ENCODE data around the gene GALNT2.

GALNT2 gene

DNA sequence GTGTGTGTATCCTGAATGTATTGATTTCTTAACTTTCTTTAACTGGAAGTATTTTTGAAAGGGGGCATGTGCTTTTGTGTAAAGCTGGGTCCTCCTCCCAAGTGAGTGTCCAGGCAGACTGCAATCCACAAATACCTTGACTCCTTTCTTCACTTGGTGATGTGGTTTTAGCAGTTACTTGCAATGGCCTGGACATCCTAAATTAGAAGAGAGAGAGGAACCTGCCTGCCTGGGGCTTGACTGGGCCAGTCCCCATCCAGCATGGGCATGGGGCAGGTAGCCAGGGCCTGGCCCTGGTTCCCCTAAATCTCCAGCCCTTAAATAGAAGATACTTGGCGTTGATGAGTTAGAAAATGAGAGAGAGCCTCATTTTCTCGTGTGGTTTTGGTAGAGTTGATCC, 199.4 kb downstream of the GALNT2 start:
- TF ChIP-seq SIN3A (IDR thresholded peaks at IDR 0.05; ENCODE audit: borderline replicate concordance, insufficient read depth, low read length) (no peak), TAF1 (IDR thresholded peaks at IDR 0.05; ENCODE audit: borderline replicate concordance, insufficient read depth, low read length) (no peak), POLR2AphosphoS5 (IDR thresholded peaks at IDR 0.05; ENCODE audit: low read depth, low read length) (no peak), FOXP2 (optimal IDR thresholded peaks at IDR 0.05; ENCODE audit: borderline replicate concordance, extremely low read depth, extremely low read length, insufficient read depth) (no peak)
- TF ChIP-seq, protein P1, sequence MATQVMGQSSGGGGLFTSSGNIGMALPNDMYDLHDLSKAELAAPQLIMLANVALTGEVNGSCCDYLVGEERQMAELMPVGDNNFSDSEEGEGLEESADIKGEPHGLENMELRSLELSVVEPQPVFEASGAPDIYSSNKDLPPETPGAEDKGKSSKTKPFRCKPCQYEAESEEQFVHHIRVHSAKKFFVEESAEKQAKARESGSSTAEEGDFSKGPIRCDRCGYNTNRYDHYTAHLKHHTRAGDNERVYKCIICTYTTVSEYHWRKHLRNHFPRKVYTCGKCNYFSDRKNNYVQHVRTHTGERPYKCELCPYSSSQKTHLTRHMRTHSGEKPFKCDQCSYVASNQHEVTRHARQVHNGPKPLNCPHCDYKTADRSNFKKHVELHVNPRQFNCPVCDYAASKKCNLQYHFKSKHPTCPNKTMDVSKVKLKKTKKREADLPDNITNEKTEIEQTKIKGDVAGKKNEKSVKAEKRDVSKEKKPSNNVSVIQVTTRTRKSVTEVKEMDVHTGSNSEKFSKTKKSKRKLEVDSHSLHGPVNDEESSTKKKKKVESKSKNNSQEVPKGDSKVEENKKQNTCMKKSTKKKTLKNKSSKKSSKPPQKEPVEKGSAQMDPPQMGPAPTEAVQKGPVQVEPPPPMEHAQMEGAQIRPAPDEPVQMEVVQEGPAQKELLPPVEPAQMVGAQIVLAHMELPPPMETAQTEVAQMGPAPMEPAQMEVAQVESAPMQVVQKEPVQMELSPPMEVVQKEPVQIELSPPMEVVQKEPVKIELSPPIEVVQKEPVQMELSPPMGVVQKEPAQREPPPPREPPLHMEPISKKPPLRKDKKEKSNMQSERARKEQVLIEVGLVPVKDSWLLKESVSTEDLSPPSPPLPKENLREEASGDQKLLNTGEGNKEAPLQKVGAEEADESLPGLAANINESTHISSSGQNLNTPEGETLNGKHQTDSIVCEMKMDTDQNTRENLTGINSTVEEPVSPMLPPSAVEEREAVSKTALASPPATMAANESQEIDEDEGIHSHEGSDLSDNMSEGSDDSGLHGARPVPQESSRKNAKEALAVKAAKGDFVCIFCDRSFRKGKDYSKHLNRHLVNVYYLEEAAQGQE (IDR thresholded peaks at IDR 0.05; ENCODE audit: insufficient read depth in 1 of 2, low read depth in 2 of 2, low read length in 2 of 2) = no peak

DNA sequence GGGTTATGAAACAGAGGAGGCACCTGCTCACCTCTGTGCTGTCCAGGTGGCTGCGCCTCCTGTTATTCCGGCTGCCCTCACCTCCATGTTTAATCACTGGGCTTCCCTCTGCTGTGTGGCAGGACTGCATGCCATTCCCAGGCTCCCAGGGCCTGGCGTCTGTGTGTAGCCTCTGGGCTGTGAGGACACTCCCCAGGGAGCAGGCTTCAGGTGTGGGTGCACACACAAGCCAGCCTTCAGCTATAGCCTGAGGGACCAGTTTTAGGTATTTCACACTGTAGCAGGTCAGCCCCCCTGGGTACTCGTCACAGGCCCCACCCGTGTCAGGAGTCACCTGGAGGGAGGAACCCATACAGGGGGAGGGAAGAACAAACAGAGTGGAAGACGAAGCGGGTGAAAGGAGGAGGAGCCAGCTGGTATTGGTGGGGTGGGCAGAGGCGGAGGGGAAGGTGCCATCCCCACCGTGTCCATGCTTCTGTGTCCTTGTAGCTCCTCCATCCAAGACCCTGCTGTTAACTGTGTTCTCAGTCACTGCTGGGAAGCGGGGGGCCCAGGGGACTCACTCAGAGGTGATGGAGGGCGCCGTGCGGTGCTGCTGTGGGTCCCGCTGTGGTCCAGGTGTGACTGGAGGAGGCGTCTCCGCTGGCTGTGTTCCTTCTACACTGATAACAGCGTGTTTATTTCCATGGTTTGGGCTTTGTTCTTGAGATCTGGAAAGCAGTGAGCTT, 200.5 kb downstream of the GALNT2 start:
- TF ChIP-seq, protein P1 (IDR thresholded peaks at IDR 0.05; ENCODE audit: insufficient read depth in 1 of 2, low read depth in 2 of 2, low read length in 2 of 2) = no peak
- TF ChIP-seq POLR2AphosphoS5 (IDR thresholded peaks at IDR 0.05; ENCODE audit: low read depth, low read length) (no peak), TAF1 (IDR thresholded peaks at IDR 0.05; ENCODE audit: borderline replicate concordance, insufficient read depth, low read length) (no peak), FOXP2 (optimal IDR thresholded peaks at IDR 0.05; ENCODE audit: borderline replicate concordance, extremely low read depth, extremely low read length, insufficient read depth) (no peak), SIN3A (IDR thresholded peaks at IDR 0.05; ENCODE audit: borderline replicate concordance, insufficient read depth, low read length) (no peak)

DNA sequence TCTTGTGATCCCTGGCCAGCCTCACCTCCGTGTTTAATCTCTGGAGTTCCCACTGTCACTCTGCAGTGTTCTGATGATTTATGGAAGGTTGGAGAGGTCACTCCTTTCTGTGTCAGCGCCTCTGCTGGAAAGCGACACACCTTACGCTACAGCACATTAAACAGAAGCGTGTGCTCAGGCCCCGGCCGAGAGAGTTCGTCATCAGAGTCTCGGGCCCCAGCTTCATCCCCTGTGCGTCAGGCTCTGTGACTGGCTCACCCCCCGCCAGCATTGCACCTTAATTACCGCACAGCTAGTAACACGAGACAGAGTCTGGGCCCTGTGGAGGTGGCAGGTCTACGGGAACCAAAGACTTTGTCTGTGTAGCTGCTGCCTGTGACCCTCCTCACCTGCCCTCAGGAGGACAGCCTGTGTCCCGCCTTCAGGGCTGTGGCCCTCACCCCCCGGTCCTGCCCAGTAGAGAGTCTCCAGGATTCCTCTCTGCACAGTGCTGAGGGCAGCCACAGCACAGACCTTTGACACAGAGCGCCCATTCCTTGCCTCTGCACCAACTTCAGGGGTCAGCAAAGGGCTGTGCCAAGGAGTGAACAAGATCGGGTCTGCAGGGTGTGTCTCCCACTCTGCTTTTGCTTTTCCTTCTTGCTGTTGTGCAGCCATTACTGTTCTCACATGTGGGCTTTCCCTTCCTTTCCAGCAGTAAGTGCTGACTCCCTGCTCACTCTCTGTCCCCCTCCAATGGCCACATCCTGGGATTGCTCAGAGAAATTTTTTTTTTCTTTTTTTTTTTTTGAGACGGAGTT, 201.5 kb downstream of the GALNT2 start:
- TF ChIP-seq, protein P1 (IDR thresholded peaks at IDR 0.05; ENCODE audit: insufficient read depth in 1 of 2, low read depth in 2 of 2, low read length in 2 of 2) = no peak
- TF ChIP-seq TAF1 (IDR thresholded peaks at IDR 0.05; ENCODE audit: borderline replicate concordance, insufficient read depth, low read length) (no peak), FOXP2 (optimal IDR thresholded peaks at IDR 0.05; ENCODE audit: borderline replicate concordance, extremely low read depth, extremely low read length, insufficient read depth) (no peak), POLR2AphosphoS5 (IDR thresholded peaks at IDR 0.05; ENCODE audit: low read depth, low read length) (no peak), SIN3A (IDR thresholded peaks at IDR 0.05; ENCODE audit: borderline replicate concordance, insufficient read depth, low read length) (no peak)

DNA sequence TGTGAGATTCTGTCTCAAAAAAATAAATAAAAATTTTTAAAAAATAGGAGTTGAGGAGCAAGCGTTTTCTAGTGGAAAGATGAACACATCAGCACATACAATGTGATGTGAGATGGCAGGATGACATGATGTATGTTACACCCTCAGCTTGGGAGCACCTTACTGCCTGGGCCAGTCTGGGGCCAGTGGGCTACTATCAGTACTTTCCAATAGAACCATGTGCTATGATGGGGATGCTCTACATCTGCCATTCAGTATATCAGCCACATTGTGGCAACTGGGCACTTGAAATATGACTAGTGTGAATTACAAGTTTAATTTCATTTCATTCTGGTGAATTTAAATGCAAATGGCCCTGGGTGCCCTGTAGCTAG, 203.1 kb downstream of the GALNT2 start:
- TF ChIP-seq POLR2AphosphoS5 (IDR thresholded peaks at IDR 0.05; ENCODE audit: low read depth, low read length) (no peak), FOXP2 (optimal IDR thresholded peaks at IDR 0.05; ENCODE audit: borderline replicate concordance, extremely low read depth, extremely low read length, insufficient read depth) (no peak), SIN3A (IDR thresholded peaks at IDR 0.05; ENCODE audit: borderline replicate concordance, insufficient read depth, low read length) (no peak), TAF1 (IDR thresholded peaks at IDR 0.05; ENCODE audit: borderline replicate concordance, insufficient read depth, low read length) (no peak)
- TF ChIP-seq, protein P1 (IDR thresholded peaks at IDR 0.05; ENCODE audit: insufficient read depth in 1 of 2, low read depth in 2 of 2, low read length in 2 of 2) = no peak
